HepG2 (cell line): ENCODE data around the gene CROT.

Source experiments
- CREM ChIP-seq, 2 experiments: sonication (generic) in 1 of 2; formaldehyde crosslinking in 1 of 2; IDR thresholded peaks; 2 replicates each; pipeline versions ENCODE4 v1.4.0 to v1.6.1; 2016 to 2020; ENCODE audit warnings: antibody characterized with exemption in 1 of 2, mild to moderate bottlenecking in 1 of 2, missing genetic modification reagents in 1 of 2
- ZNF33B ChIP-seq: sonication (generic); formaldehyde crosslinking; IDR thresholded peaks from 2 replicates; pipeline ENCODE4 v1.5.1; 2020; ENCODE audit warnings: mild to moderate bottlenecking, missing genetic modification reagents
- ZNF484 ChIP-seq: sonication (generic); formaldehyde crosslinking; IDR thresholded peaks from 2 replicates; pipeline ENCODE4 v1.5.1; 2020; ENCODE audit warnings: mild to moderate bottlenecking, low read depth, missing genetic modification reagents, borderline replicate concordance
- TF ChIP-seq, protein P1 (sequence below), 2 experiments: sonication (generic) in 1 of 2; formaldehyde crosslinking in 1 of 2; IDR thresholded peaks; 2 replicates each; pipeline versions ENCODE4 v1.4.0 to v1.6.1; 2018 to 2020; ENCODE audit warnings: missing genetic modification reagents in 2 of 2, borderline replicate concordance in 1 of 2, low read depth in 1 of 2, mild to moderate bottlenecking in 1 of 2, missing biosample characterization in 1 of 2

DNA sequence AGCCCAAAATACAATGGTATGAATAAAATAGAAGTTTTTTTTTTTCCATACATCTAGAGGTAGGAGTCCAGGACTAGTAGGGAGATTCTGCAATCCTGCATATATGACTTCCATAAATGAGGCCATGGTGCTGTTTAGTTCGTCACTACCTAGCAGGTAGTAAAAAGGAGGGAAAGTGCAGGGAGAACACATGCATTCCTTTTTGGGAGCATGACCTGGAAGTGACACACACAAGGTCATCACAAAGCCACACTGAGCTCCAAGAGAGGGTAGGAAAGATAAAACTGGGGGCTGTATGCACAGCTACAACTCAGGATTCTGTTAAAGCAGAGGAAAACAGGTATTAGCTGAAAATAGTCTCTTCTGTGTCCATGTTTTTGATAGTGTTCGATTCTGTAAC, 2.2 kb downstream of the CROT start:
- TF ChIP-seq ZNF484 (CRISPR knock-in tag) (no peak), CREM (IDR thresholded peaks at IDR 0.05) (no peak), CREM (CRISPR knock-in tag; IDR thresholded peaks at IDR 0.05) (no peak), ZNF33B (CRISPR knock-in tag) (no peak)
- TF ChIP-seq, protein P1, sequence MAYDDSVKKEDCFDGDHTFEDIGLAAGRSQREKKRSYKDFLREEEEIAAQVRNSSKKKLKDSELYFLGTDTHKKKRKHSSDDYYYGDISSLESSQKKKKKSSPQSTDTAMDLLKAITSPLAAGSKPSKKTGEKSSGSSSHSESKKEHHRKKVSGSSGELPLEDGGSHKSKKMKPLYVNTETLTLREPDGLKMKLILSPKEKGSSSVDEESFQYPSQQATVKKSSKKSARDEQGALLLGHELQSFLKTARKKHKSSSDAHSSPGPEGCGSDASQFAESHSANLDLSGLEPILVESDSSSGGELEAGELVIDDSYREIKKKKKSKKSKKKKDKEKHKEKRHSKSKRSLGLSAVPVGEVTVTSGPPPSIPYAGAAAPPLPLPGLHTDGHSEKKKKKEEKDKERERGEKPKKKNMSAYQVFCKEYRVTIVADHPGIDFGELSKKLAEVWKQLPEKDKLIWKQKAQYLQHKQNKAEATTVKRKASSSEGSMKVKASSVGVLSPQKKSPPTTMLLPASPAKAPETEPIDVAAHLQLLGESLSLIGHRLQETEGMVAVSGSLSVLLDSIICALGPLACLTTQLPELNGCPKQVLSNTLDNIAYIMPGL (CRISPR knock-in tag; IDR thresholded peaks at IDR 0.05; ENCODE audit: borderline replicate concordance in 1 of 2, low read depth in 1 of 2): no peak
